H1 (cell line): ENCODE results near the gene PLSCR5. TPM values are rescaled to one million over a fixed set of nuclear protein-coding genes. Genes with fewer than 3 reads are reported as not detected.

Experiments
- CREB1 ChIP-seq: IDR thresholded peaks from 2 replicates; pipeline ENCODE4 v1.6.1; 2012; ENCODE audit warnings: inconsistent platforms
- KDM4A ChIP-seq: IDR thresholded peaks from one replicate; pipeline ENCODE4 v1.7.1; 2012; ENCODE audit warnings: low read depth, mild to moderate bottlenecking, moderate library complexity, low read length, inconsistent platforms; ENCODE audit not compliant: severe bottlenecking
- KDM5A ChIP-seq: fragments of 200-600 bp; IDR thresholded peaks from 2 replicates; pipeline ENCODE4 v1.7.1; 2012; ENCODE audit warnings: mild to moderate bottlenecking, low read length, inconsistent platforms, mixed read lengths
- POU5F1 ChIP-seq: IDR thresholded peaks from 2 replicates; pipeline ENCODE4 v1.6.1; 2011; ENCODE audit warnings: low read depth, mild to moderate bottlenecking, low read length, moderate library complexity
- SAP30 ChIP-seq: fragments of 300-600 bp; sonication (generic); IDR thresholded peaks from 2 replicates; pipeline ENCODE4 v1.7.1; 2012; ENCODE audit warnings: low read length, moderate library complexity, mild to moderate bottlenecking, inconsistent platforms; ENCODE audit not compliant: insufficient read depth, insufficient replicate concordance
- SP4 ChIP-seq: IDR thresholded peaks from 2 replicates; pipeline ENCODE4 v1.6.1; 2012; ENCODE audit warnings: low read length, inconsistent platforms
- SUZ12 ChIP-seq: fragments of 200-600 bp; sonication (generic); IDR thresholded peaks from 2 replicates; pipeline ENCODE4 v1.6.1; 2012; ENCODE audit warnings: mild to moderate bottlenecking, inconsistent platforms, low read length, moderate library complexity, mixed read lengths
- polyA plus RNA-seq, 7 experiments: library from polyadenylated mRNA; depleted of rRNA in 3 of 7; stranded (reverse) in 5 of 7; unstranded in 2 of 7; fragments of >200 nt in 5 of 7; fragments of 200-250 nt in 2 of 7; gene quantifications; 1 replicate in 5 of 7; 2 replicates in 1 of 7; 4 replicates in 1 of 7; pipeline versions ENCODE4 v1.2.1 to v1.2.3, GENCODE V29; 2011 to 2013; ENCODE audit warnings: missing spikeins in 2 of 7, mixed read lengths in 2 of 7
- total RNA-seq: library from RNA; stranded (reverse); fragmentation: NEBNext Ultra II Directional; extraction: Animal tissue kit (Norgen Biotek cat#: 25700); gene quantifications from 2 replicates; pipeline ENCODE4 v1.2.1, GENCODE V29; 2021
- TF ChIP-seq, protein P1 (sequence below): fragments of 300-600 bp; sonication (generic); IDR thresholded peaks from 2 replicates; pipeline ENCODE4 v1.7.1; 2012; ENCODE audit warnings: low read length, moderate library complexity, mild to moderate bottlenecking, inconsistent platforms; ENCODE audit not compliant: insufficient replicate concordance
- TF ChIP-seq, protein P2 (sequence below): IDR thresholded peaks from 2 replicates; pipeline ENCODE4 v1.6.1; 2012; ENCODE audit warnings: low read length, inconsistent platforms

Gene PLSCR5
- total and polyA plus RNA-seq, 2 of the 8 experiments (the other 6 are each of a cell fraction or from before 2014, with no cell fraction given), result not detected

DNA sequence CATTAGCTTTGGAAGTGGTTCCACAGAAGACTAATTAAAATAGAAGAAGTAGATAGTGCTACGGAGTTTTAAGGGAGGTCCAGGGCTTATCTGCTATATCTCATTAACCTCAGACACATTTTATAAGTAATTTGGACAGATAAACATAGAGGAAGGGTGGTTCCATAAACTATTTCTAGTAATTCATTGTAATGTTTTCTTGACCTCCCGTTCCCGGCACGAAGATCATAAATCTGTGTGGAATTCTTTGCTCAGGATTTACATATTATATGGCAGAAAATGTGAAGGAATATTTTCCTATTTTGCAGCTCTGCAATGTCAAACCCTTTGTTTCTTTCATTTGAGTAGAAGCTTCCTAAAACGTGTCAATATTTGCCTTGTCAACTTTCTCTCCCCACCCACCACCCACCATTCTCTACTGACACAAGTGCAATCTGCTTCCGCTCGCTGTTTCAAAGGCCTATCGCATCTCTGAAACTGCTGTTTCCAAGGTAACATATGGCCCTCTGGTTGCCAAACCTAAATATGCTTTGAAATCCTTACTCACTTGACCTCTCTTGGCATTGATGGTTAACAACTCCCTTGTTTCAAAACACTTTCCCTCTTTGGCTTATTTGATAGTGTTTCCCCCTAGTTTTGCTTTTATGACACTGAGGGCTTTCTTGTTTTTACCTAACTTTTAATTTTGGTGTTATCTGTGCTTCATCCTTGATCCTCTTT is 21.4 kb upstream of the PLSCR5 start (continued):
- TF ChIP-seq SP4, result no peak
- TF ChIP-seq, protein P1, sequence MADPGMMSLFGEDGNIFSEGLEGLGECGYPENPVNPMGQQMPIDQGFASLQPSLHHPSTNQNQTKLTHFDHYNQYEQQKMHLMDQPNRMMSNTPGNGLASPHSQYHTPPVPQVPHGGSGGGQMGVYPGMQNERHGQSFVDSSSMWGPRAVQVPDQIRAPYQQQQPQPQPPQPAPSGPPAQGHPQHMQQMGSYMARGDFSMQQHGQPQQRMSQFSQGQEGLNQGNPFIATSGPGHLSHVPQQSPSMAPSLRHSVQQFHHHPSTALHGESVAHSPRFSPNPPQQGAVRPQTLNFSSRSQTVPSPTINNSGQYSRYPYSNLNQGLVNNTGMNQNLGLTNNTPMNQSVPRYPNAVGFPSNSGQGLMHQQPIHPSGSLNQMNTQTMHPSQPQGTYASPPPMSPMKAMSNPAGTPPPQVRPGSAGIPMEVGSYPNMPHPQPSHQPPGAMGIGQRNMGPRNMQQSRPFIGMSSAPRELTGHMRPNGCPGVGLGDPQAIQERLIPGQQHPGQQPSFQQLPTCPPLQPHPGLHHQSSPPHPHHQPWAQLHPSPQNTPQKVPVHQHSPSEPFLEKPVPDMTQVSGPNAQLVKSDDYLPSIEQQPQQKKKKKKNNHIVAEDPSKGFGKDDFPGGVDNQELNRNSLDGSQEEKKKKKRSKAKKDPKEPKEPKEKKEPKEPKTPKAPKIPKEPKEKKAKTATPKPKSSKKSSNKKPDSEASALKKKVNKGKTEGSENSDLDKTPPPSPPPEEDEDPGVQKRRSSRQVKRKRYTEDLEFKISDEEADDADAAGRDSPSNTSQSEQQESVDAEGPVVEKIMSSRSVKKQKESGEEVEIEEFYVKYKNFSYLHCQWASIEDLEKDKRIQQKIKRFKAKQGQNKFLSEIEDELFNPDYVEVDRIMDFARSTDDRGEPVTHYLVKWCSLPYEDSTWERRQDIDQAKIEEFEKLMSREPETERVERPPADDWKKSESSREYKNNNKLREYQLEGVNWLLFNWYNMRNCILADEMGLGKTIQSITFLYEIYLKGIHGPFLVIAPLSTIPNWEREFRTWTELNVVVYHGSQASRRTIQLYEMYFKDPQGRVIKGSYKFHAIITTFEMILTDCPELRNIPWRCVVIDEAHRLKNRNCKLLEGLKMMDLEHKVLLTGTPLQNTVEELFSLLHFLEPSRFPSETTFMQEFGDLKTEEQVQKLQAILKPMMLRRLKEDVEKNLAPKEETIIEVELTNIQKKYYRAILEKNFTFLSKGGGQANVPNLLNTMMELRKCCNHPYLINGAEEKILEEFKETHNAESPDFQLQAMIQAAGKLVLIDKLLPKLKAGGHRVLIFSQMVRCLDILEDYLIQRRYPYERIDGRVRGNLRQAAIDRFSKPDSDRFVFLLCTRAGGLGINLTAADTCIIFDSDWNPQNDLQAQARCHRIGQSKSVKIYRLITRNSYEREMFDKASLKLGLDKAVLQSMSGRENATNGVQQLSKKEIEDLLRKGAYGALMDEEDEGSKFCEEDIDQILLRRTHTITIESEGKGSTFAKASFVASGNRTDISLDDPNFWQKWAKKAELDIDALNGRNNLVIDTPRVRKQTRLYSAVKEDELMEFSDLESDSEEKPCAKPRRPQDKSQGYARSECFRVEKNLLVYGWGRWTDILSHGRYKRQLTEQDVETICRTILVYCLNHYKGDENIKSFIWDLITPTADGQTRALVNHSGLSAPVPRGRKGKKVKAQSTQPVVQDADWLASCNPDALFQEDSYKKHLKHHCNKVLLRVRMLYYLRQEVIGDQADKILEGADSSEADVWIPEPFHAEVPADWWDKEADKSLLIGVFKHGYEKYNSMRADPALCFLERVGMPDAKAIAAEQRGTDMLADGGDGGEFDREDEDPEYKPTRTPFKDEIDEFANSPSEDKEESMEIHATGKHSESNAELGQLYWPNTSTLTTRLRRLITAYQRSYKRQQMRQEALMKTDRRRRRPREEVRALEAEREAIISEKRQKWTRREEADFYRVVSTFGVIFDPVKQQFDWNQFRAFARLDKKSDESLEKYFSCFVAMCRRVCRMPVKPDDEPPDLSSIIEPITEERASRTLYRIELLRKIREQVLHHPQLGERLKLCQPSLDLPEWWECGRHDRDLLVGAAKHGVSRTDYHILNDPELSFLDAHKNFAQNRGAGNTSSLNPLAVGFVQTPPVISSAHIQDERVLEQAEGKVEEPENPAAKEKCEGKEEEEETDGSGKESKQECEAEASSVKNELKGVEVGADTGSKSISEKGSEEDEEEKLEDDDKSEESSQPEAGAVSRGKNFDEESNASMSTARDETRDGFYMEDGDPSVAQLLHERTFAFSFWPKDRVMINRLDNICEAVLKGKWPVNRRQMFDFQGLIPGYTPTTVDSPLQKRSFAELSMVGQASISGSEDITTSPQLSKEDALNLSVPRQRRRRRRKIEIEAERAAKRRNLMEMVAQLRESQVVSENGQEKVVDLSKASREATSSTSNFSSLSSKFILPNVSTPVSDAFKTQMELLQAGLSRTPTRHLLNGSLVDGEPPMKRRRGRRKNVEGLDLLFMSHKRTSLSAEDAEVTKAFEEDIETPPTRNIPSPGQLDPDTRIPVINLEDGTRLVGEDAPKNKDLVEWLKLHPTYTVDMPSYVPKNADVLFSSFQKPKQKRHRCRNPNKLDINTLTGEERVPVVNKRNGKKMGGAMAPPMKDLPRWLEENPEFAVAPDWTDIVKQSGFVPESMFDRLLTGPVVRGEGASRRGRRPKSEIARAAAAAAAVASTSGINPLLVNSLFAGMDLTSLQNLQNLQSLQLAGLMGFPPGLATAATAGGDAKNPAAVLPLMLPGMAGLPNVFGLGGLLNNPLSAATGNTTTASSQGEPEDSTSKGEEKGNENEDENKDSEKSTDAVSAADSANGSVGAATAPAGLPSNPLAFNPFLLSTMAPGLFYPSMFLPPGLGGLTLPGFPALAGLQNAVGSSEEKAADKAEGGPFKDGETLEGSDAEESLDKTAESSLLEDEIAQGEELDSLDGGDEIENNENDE, result no peak
- no peak for TF ChIP-seq SUZ12
- no peak for TF ChIP-seq KDM4A
- no peak for TF ChIP-seq KDM5A
- TF ChIP-seq, protein P2, sequence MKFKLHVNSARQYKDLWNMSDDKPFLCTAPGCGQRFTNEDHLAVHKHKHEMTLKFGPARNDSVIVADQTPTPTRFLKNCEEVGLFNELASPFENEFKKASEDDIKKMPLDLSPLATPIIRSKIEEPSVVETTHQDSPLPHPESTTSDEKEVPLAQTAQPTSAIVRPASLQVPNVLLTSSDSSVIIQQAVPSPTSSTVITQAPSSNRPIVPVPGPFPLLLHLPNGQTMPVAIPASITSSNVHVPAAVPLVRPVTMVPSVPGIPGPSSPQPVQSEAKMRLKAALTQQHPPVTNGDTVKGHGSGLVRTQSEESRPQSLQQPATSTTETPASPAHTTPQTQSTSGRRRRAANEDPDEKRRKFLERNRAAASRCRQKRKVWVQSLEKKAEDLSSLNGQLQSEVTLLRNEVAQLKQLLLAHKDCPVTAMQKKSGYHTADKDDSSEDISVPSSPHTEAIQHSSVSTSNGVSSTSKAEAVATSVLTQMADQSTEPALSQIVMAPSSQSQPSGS, result no peak
- no peak for TF ChIP-seq CREB1
- TF ChIP-seq POU5F1, result no peak
- no peak for TF ChIP-seq SAP30
